ENCODE results near the gene IFNAR1.
"Not testable (repeated sequence)": the region's sequence is repeated elsewhere in the genome, so short reads cannot be mapped to it uniquely, and the experiment has no call there.

- not testable (repeated sequence) for TF ChIP-seq CTCF (IDR thresholded peaks at IDR 0.05; ENCODE audit: poor library complexity); EZH2 (IDR thresholded peaks at IDR 0.05; ENCODE audit: borderline replicate concordance); EZH2phosphoT487 (IDR thresholded peaks at IDR 0.05; ENCODE audit: low read depth, severe bottlenecking, unreplicated experiment)
Observed at GRCh38 chr21:33379934-33380333, 55.2 kb downstream of the IFNAR1 start.

All from hepatocyte (in vitro differentiated cells).